Lower leg skin (tissue), 4 donors: ENCODE results near the gene RAPGEF1. TPM values are rescaled to one million over a fixed set of nuclear protein-coding genes. Genes with fewer than 3 reads are reported as not detected.

Source experiments
- DNase-seq, 2 donors: peaks; one replicate each; pipeline ENCODE4 v3.0.0-alpha.2; 2019; ENCODE audit warnings: low spot score in 2 of 2
- H3K4me3 ChIP-seq: fragments of 200-600 bp; sonication (generic); 2 replicates; pipeline ENCODE4 v1.5.1; 2017; ENCODE audit warnings: mild to moderate bottlenecking, low read depth; ENCODE audit not compliant: poor library complexity, severe bottlenecking
- CTCF ChIP-seq, 3 donors: fragments of 450-650 bp; IDR thresholded peaks; one replicate each; pipeline ENCODE4 v1.5.1; 2016; ENCODE audit warnings: antibody characterized with exemption in 3 of 3, mild to moderate bottlenecking in 3 of 3, moderate library complexity in 2 of 3
- POLR2A ChIP-seq, 2 donors: fragments of 450-650 bp; IDR thresholded peaks; one replicate each; pipeline ENCODE4 v1.6.1; 2016 to 2017; ENCODE audit warnings: antibody characterized with exemption in 2 of 2, mild to moderate bottlenecking in 1 of 2, moderate library complexity in 1 of 2
- WGBS, 2 donors: methylation state at CpG; one replicate each; pipeline ENCODE4 v1.1.5; 2018; 5-methylcytosine and 5-hydroxymethylcytosine counted together
- intact Hi-C: fragments of 100-400 bp; cut with DNase I; formaldehyde crosslinking; loops from one replicate; pipeline ENCODE4 v1.15.0; 2023; ENCODE audit warnings: low total_unique reads
- total RNA-seq, 4 donors: library from RNA; depleted of rRNA; stranded (reverse); fragments of >200 nt; gene quantifications; one replicate each; pipeline ENCODE4 v1.1.0, GENCODE V29; 2016

Gene RAPGEF1
- total RNA-seq, 4 donors from 2014 or later = 18.0 to 70.8 (median 43.5) TPM

GRCh38 chr9:131735238-131736128 lies 4.4 kb downstream of the RAPGEF1 start:
- no peak for TF ChIP-seq POLR2A (IDR thresholded peaks at IDR 0.05)
- no peak for TF ChIP-seq CTCF (IDR thresholded peaks at IDR 0.05)
- 74 to 75% methylated on average over 15 of the region's 15 CpGs for WGBS, 2 donors
- intact Hi-C loops = no loop called here
- no peak overlapping the region for H3K4me3 ChIP-seq
- no peak for DNase-seq

GRCh38 chr9:131734781-131735180 lies 5.1 kb downstream of the RAPGEF1 start:
- no peak overlapping the region for H3K4me3 ChIP-seq
- no peak for DNase-seq
- 85 to 87% methylated on average over 8 of the region's 8 CpGs for WGBS, 2 donors
- intact Hi-C loops = no loop called here
- no peak for TF ChIP-seq CTCF (IDR thresholded peaks at IDR 0.05)
- no peak for TF ChIP-seq POLR2A (IDR thresholded peaks at IDR 0.05)

GRCh38 chr9:131734165-131734610 lies 5.7 kb downstream of the RAPGEF1 start:
- no peak for TF ChIP-seq POLR2A (IDR thresholded peaks at IDR 0.05)
- TF ChIP-seq CTCF (IDR thresholded peaks at IDR 0.05) = no peak
- no peak for DNase-seq
- H3K4me3 ChIP-seq = no peak overlapping the region
- intact Hi-C loops = no loop called here
- WGBS, 2 donors = 30 to 37% methylated on average over 6 of the region's 6 CpGs

- TF ChIP-seq CTCF (IDR thresholded peaks at IDR 0.05) = no peak
- no peak for TF ChIP-seq POLR2A (IDR thresholded peaks at IDR 0.05)
- no peak overlapping the region for H3K4me3 ChIP-seq
- DNase-seq = no peak
- WGBS, 2 donors = 33 to 36% methylated on average over 16 of the region's 16 CpGs
- intact Hi-C loops = no loop called here
Measured at GRCh38 chr9:131733541-131734061, 6.3 kb downstream of the RAPGEF1 start.

- TF ChIP-seq CTCF (IDR thresholded peaks at IDR 0.05) = no peak
- no peak for TF ChIP-seq POLR2A (IDR thresholded peaks at IDR 0.05)
- no peak for DNase-seq
- 58 to 64% methylated on average over 12 of the region's 12 CpGs for WGBS, 2 donors
- intact Hi-C loops = no loop called here
- H3K4me3 ChIP-seq = no peak overlapping the region
Measured at GRCh38 chr9:131732636-131733289, 7.1 kb downstream of the RAPGEF1 start.
